Glutamatergic neuron (in vitro differentiated cells): Measurements from ENCODE around the gene TIE1. TPM values are rescaled to one million over a fixed set of nuclear protein-coding genes. Genes with fewer than 3 reads are reported as not detected.

ENCODE experiments used
- DNase-seq: peaks from one replicate; pipeline ENCODE4 v3.0.0; 2022
- H3K27ac Mint-ChIP-seq: one replicate; pipeline ENCODE4 v1.8.0; 2020; ENCODE audit warnings: mild to moderate bottlenecking, mixed read lengths, inconsistent platforms; ENCODE audit not compliant: unreplicated experiment
- H3K27me3 Mint-ChIP-seq: one replicate; pipeline ENCODE4 v1.8.0; 2020; ENCODE audit warnings: mild to moderate bottlenecking, moderate library complexity, mixed read lengths, inconsistent platforms; ENCODE audit not compliant: unreplicated experiment
- H3K36me3 Mint-ChIP-seq: one replicate; pipeline ENCODE4 v1.8.0; 2020; ENCODE audit warnings: mild to moderate bottlenecking, mixed read lengths, inconsistent platforms; ENCODE audit not compliant: unreplicated experiment
- H3K4me1 Mint-ChIP-seq: one replicate; pipeline ENCODE4 v1.8.0; 2020; ENCODE audit warnings: mild to moderate bottlenecking, low read depth, mixed read lengths, inconsistent platforms; ENCODE audit not compliant: unreplicated experiment
- H3K4me3 Mint-ChIP-seq: one replicate; pipeline ENCODE4 v1.8.0; 2020; ENCODE audit warnings: mild to moderate bottlenecking, mixed read lengths, inconsistent platforms; ENCODE audit not compliant: unreplicated experiment
- H3K9me3 Mint-ChIP-seq: one replicate; pipeline ENCODE4 v1.8.0; 2020; ENCODE audit warnings: mild to moderate bottlenecking, moderate library complexity, mixed read lengths, inconsistent platforms; ENCODE audit not compliant: unreplicated experiment
- total RNA-seq: library from RNA; stranded (reverse); fragmentation: NEBNext Ultra II Directional; extraction: Animal tissue kit (Norgen Biotek cat#: 25700); gene quantifications from one replicate; pipeline ENCODE4 v1.2.1, GENCODE V29; 2021; ENCODE audit not compliant: unreplicated experiment
- TF ChIP-seq, protein P1 (sequence below): fragments of 200-600 bp; sonication (generic); IDR thresholded peaks from one replicate; pipeline ENCODE4 v1.5.0; 2021; ENCODE audit not compliant: partially characterized antibody, unreplicated experiment

TIE1 gene
- total RNA-seq, 1 donor from 2014 or later: 11.3 TPM

DNA sequence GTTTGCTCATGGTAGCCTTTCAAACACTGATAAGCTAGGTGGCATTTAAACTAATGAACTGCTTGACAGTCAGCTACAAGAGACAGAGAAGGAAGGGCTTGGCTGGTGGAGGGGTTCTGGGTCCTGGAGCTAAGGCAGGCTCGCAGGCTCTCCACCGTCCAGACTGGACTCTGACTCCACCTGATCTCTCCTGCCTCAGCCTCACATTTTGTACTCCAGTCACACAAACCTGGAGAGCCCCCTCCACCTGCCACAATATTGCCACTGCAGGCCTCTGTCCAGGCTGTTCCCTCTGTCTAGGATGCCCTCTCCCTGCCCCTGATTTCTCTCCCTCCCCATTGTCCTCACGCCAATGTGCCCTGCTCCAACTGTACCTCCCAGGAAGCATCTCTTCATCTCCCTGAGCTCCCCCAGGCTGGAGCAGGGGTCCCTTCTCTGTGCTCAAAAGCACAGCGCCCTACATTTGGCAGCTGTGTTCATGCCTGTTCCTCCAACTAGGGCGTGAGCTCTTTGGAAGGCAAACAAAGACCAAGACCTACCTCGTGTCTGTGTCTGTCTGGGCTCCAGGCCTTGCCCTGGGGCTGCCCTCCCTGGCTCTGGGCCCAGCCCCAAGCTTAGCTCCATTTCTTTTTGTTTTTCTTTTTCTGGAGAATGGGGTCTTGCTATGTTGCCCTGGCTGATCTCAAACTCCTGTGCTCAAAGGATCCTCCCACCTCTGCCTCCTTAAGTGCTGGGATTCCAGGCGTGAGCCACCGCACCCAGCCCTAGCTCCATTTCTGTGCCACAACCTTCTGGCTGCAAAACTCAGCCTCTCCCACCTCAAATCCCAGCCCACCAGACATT lies 2.9 kb downstream of the TIE1 start:
- TF ChIP-seq, protein P1, sequence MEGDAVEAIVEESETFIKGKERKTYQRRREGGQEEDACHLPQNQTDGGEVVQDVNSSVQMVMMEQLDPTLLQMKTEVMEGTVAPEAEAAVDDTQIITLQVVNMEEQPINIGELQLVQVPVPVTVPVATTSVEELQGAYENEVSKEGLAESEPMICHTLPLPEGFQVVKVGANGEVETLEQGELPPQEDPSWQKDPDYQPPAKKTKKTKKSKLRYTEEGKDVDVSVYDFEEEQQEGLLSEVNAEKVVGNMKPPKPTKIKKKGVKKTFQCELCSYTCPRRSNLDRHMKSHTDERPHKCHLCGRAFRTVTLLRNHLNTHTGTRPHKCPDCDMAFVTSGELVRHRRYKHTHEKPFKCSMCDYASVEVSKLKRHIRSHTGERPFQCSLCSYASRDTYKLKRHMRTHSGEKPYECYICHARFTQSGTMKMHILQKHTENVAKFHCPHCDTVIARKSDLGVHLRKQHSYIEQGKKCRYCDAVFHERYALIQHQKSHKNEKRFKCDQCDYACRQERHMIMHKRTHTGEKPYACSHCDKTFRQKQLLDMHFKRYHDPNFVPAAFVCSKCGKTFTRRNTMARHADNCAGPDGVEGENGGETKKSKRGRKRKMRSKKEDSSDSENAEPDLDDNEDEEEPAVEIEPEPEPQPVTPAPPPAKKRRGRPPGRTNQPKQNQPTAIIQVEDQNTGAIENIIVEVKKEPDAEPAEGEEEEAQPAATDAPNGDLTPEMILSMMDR: no peak
- no peak for DNase-seq
- H3K4me1 Mint-ChIP-seq: peaks cover 11% of the 10 kb centered on the region
- peaks cover 9% of the 10 kb centered on the region for H3K27me3 Mint-ChIP-seq
- peaks cover 9% of the 10 kb centered on the region for H3K9me3 Mint-ChIP-seq
- H3K27ac Mint-ChIP-seq: peak overlapping the region; percentile 45
- H3K4me3 Mint-ChIP-seq: peak overlapping the region; percentile 44
- H3K36me3 Mint-ChIP-seq: peaks cover 10% of the 10 kb centered on the region

- Mint-ChIP-seq H3K4me1 (peaks cover 11% of the 10 kb centered on the region), H3K9me3 (peaks cover 9% of the 10 kb centered on the region), H3K4me3 (peak overlapping the region; percentile 44), H3K27ac (peak overlapping the region; percentile 45), H3K36me3 (peaks cover 10% of the 10 kb centered on the region), H3K27me3 (peaks cover 9% of the 10 kb centered on the region)
- DNase-seq: no peak
- TF ChIP-seq, protein P1: no peak
Measured at GRCh38 chr1:43304314-43304681, 3.5 kb downstream of the TIE1 start.

DNA sequence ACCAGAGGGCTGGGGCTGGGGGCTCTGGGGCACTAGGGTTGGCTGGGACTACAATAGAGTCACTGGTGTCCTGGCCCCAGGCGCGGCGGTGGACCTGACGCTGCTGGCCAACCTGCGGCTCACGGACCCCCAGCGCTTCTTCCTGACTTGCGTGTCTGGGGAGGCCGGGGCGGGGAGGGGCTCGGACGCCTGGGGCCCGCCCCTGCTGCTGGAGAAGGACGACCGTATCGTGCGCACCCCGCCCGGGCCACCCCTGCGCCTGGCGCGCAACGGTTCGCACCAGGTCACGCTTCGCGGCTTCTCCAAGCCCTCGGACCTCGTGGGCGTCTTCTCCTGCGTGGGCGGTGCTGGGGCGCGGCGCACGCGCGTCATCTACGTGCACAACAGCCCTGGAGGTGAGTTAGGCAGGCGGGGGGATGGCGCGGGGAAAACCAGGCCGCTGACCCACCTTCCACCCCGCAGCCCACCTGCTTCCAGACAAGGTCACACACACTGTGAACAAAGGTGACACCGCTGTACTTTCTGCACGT lies 4.1 kb downstream of the TIE1 start:
- Mint-ChIP-seq H3K4me1 (peaks cover 11% of the 10 kb centered on the region), H3K9me3 (peaks cover 9% of the 10 kb centered on the region), H3K27ac (no peak overlapping the region), H3K27me3 (peaks cover 9% of the 10 kb centered on the region), H3K4me3 (no peak overlapping the region), H3K36me3 (peaks cover 10% of the 10 kb centered on the region)
- no peak for DNase-seq
- TF ChIP-seq, protein P1: no peak

GRCh38 chr1:43305461-43305860 lies 4.7 kb downstream of the TIE1 start:
- Mint-ChIP-seq H3K36me3 (peaks cover 10% of the 10 kb centered on the region), H3K4me1 (peaks cover 11% of the 10 kb centered on the region), H3K27me3 (peaks cover 9% of the 10 kb centered on the region), H3K27ac (no peak overlapping the region), H3K4me3 (no peak overlapping the region), H3K9me3 (peaks cover 13% of the 10 kb centered on the region)
- no peak for DNase-seq
- TF ChIP-seq, protein P1: no peak
